ENCODE measurements around the gene FANCB. TPM values are rescaled to one million over a fixed set of nuclear protein-coding genes. Genes with fewer than 3 reads are reported as not detected.

FANCB gene
- total and polyA plus RNA-seq, 8 donors: 0.08 to 0.83 (median 0.33) TPM

- Histone ChIP-seq H3K27me3 (no peaks in the 10 kb centered on the region), H3K4me1 (no peaks in the 10 kb centered on the region), H3K36me3 (no peaks in the 10 kb centered on the region), H3K9me3 (no peaks in the 10 kb centered on the region), H3K27ac (no peak overlapping the region), H3K4me3 (no peak overlapping the region)
- intact Hi-C loops (cut with DNase I): no loop called here
- no peak for TF ChIP-seq CTCF (IDR thresholded peaks at IDR 0.05)
- ATAC-seq: no peak
- peak; percentile 5 for FAIRE-seq
- no peak for DNase-seq
Measured at GRCh38 chrX:14883826-14884225, 11.0 kb upstream of the FANCB start.

DNA sequence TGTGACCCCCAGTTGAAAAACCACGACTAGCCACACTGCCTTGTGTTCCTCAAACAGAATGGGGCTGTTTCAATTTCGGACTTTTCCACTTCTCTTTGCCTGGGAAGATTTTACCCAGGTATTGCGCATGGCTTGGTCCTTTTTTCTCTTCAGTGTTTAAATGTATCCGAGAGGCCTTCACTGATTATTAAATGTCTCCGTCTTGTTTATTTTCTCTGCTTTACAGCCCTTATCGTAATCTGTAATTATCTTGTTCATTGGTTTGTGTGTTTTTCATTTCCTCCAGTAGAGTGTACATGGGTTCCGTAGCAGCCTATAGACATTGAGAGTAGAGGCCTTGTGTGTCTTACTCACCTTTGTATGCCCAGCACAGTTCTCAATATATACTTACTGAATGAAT, 2.8 kb upstream of the FANCB start:
- intact Hi-C loops (cut with DNase I): no loop called here
- Histone ChIP-seq H3K4me1 (no peaks in the 10 kb centered on the region), H3K27ac (no peak overlapping the region), H3K27me3 (no peaks in the 10 kb centered on the region), H3K36me3 (no peaks in the 10 kb centered on the region), H3K9me3 (no peaks in the 10 kb centered on the region), H3K4me3 (no peak overlapping the region)
- no peak for TF ChIP-seq CTCF (IDR thresholded peaks at IDR 0.05)
- peak; percentile 89 for FAIRE-seq
- WGBS, 2 donors: 73 to 77% methylated on average over 7 of the region's 7 CpGs
- no peak for DNase-seq
- no peak for ATAC-seq

DNA sequence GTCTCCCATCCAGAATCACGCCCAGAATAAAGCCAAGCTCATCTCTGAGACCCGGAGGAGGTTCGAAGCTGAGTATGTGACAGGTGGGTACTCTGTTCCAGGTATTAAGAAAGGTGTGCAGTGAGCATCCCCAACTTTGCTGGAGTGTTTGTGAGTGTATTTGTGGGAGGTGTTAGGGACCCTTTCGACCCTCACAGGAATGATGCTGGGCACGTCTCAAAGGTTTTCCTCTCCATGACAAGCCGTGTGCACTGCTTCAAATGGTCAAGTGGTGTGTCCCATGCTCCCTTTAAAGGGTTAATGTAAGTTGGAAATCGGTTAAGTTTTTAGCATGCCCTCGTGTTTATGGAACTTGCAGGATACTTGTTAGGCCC, 794 bp upstream of the FANCB start:
- DNase-seq (no peak), ATAC-seq (peak in 1 of 4 donors; percentile 1), FAIRE-seq (no peak)
- intact Hi-C loops (cut with DNase I): no loop called here
- no peaks in the 10 kb centered on the region for H3K27me3 ChIP-seq
- no peaks in the 10 kb centered on the region for H3K9me3 ChIP-seq
- H3K36me3 ChIP-seq: no peaks in the 10 kb centered on the region
- H3K4me1 ChIP-seq: no peaks in the 10 kb centered on the region
- H3K4me3 ChIP-seq: peak overlapping the region; percentile 39 to 58 (median 54)
- no peak for TF ChIP-seq CTCF (IDR thresholded peaks at IDR 0.05)
- H3K27ac ChIP-seq: peak overlapping the region in 3 of 4 donors; percentile 29 to 71 (median 54)
- 1 to 34% methylated on average over 8 of the region's 8 CpGs for WGBS, 2 donors

DNA sequence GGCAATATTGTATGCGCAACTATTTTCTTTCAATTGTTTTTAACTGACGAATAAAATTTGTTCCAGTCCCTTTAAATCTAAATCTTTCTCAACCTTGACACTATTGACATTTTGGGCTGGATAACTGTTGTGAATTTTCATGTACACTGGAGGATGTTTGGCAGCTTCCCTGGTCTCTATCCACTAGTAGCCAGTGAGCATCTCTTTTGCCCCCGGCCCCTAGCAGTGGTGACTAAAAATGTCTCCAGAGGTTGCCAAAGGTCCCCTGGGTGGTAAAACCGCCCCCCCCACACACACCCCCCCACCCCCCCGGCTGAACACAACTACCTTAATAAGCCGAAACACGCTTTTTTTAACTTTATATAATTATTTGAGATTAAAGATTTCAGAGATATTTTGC, 514 bp downstream of the FANCB start:
- WGBS, 2 donors: 14 to 35% methylated on average over 7 of the region's 7 CpGs
- Histone ChIP-seq H3K4me1 (no peaks in the 10 kb centered on the region), H3K4me3 (peak overlapping the region in 3 of 4 donors; percentile 16 to 58 (median 53)), H3K9me3 (no peaks in the 10 kb centered on the region), H3K27me3 (no peaks in the 10 kb centered on the region), H3K36me3 (no peaks in the 10 kb centered on the region), H3K27ac (no peak overlapping the region)
- no peak for ATAC-seq
- no peak for FAIRE-seq
- intact Hi-C loops (cut with DNase I): no loop called here
- TF ChIP-seq CTCF (IDR thresholded peaks at IDR 0.05): no peak
- DNase-seq: no peak

- no peak for FAIRE-seq
- H3K27ac ChIP-seq: no peak overlapping the region
- WGBS, 2 donors: 40 to 48% methylated on average over 1 of the region's 1 CpG
- intact Hi-C loops (cut with DNase I): no loop called here
- no peaks in the 10 kb centered on the region for H3K36me3 ChIP-seq
- no peaks in the 10 kb centered on the region for H3K4me1 ChIP-seq
- no peaks in the 10 kb centered on the region for H3K27me3 ChIP-seq
- ATAC-seq: no peak
- no peak overlapping the region for H3K4me3 ChIP-seq
- H3K9me3 ChIP-seq: no peaks in the 10 kb centered on the region
- DNase-seq: no peak
- TF ChIP-seq CTCF (IDR thresholded peaks at IDR 0.05): no peak
Measured at GRCh38 chrX:14871767-14872166, 1.1 kb downstream of the FANCB start.

Measured in pancreas (tissue), 10 donors.